Stimulated activated CD8-positive, alpha-beta memory T cell treated with anti-CD3 and anti-CD28 coated beads, Interleukin-12 subunit alpha, Interleukin-12 subunit beta, amount 100 ng/mL, for 4 hours (primary cell): Measurements from ENCODE around the gene OR51B6.
"Not testable (repeated sequence)": the region's sequence is repeated elsewhere in the genome, so short reads cannot be mapped to it uniquely, and the experiment has no call there.

Experiments used
- DNase-seq: peaks from one replicate; pipeline ENCODE4 v3.0.0-alpha.2; 2020; ENCODE audit warnings: low read depth

OR51B6 gene, protein sequence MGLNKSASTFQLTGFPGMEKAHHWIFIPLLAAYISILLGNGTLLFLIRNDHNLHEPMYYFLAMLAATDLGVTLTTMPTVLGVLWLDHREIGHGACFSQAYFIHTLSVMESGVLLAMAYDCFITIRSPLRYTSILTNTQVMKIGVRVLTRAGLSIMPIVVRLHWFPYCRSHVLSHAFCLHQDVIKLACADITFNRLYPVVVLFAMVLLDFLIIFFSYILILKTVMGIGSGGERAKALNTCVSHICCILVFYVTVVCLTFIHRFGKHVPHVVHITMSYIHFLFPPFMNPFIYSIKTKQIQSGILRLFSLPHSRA

DNA sequence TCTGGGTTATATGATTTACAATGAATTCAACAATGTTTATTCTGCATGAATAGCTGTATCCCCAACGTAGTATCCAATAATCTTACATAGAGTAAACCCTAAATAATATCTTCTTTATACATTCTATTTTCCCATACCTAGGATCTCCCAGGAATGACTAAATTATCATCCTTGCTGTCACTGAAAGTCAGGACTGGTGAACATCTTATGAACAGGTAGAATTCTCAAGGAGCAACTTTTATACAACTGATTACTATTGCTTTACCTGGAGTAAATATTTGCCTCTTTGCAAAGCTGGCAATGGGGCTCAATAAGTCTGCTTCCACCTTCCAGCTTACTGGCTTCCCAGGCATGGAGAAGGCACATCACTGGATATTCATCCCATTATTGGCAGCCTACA is at the start of gene OR51B6:
Gene OR51B6, plus strand, starts transcription at position 301 of the 400 bp plus-strand sequence. Its CDS starts 0 bp downstream, at position 301.
- no peak for DNase-seq

DNA sequence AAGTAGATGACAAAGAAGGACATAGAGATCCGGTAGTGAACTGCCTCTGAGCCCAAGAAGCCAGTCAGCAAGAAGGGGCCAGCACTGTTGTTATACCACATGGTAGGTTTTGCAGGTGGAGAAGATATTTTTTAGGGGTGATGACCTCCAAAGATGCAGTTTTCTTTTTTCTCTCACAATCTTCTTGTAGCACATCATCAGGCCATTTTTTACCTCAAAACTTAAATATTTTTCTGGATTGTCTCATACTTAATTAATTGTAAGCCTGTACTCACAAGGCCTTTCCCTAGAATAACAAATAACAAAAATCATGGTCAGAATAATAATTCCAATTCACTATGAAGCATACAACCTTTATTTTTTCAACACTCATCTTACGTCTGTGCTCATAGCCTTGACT is 49.5 kb upstream of the OR51B6 start, which contains the start of gene OR51B4:
Gene OR51B4, minus strand, starts transcription at position 101 of the 400 bp plus-strand sequence. Its CDS starts 0 bp downstream, at position 101.
- no peak for DNase-seq

DNA sequence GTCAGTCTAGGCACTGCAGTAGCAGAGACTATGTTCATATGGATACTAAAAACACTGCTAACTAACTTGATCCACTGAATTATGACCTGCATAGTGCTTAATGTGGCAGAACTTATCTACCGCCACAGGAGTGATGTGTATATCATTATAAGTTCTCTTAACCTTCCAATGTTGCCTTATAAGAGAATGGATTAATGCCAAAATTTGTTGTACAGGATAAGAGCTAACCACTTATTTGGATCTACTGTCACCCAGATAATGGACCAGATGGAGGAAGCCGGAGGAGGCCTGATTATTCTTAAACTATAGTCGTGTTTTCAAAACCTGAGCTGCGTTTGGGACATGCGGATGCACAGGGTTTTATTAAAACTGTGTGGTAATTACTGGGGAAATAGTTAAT is 47.7 kb upstream of the OR51B6 start:
- DNase-seq: no peak

DNA sequence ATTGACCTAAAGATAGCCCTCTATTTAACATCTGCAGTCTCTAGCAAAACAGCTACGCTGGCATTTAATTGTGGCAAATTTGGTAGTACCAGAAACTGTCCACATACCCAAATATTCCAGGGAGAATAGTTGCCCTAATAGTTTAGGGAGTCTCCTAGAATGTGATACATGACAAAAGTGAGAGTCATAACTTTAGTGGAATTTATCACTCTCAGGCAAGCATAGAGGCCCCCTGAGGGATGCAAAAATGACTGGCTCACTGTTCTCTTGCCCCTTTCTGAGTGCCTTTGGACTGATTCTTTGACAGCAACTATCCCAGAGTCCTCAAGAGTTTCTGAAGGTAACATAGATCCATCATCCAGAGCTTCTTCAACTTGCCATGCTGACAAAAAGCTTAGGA is 47.3 kb upstream of the OR51B6 start:
- no peak for DNase-seq

DNA sequence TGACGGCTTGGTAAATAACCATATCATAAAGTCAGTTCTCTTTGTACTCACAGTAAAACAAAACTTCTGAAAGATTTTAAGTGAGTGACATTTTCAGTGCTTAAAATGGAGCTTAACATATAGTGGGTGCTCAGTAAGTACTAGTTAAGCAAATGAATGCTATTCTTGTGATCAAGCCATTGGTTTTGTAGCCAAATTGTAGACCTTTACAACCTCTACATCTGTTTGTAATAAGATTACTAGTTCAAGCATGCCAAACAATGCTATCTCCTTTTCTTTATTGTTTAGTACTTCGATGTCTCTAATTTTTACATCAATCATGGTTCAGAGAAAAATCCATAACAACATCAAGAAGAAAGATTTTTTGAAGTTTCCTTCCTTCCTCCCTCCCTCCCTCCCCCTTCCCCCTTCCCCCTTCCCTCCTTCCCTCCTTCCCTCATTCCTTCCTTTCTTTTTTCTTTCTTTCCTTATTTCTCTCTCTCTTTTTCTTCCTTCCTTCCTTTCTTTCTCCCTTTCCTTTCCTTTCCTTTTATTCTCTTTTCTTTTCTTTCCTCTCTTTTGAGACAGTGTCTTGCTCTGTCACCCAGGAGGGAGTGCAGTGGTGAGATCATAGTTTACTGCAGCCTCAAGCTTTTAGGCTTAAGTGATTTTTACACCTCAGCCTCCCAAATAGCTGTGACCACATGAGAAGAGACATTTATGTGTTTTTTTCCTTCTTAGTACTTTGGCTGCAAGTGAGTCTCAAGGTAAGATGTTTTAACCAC is 43.9 kb upstream of the OR51B6 start:
- DNase-seq: no peak

DNA sequence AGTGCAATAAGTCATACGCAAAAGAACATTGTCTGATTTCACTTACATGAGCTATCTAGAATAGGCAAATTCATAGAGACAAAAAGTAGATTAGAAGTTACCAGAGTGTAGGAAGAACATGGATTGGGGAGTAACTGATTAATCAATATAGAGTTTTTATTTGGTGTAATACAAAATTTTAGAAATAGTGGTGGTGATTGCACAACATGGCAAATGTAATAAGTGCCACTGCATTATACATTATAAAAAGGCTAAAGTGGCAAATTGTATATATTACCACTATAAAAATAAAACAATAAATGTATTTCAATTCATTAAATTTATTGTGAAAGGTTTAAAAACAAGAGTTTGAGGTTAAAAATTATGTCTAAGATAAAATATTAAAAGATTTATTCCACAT is 40.9 kb upstream of the OR51B6 start:
- no peak for DNase-seq

DNA sequence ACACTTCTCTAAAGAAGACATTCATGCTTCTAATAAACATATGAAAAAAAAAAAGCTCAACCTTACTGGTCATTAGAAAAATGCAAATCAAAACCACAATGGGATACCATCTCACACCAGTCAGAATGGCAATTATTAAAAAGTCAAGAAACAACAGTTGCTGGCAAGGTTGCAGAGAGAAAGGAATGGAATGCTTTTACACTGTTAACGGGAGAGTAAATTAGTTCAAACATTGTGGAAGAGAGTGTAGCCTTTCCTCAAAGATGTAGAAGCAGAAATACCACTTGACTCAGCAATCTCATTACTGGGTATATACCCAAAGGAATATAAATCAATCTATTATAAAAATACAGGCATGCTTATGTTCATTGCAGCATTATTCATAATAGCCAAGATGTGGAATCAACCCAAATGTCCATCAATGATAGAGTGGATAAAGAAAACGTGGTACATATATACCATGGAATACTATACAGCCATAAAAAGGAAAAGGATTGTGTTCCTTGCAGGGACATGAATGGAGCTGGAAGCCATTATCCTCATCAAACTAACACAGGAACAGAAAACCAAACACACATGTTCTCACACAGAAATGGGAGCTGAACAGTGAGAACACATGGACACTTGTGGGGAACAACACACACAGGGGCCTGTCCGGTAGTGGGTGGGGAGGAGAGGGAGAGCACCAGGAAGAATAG is 37.8 kb upstream of the OR51B6 start:
- not testable (repeated sequence) for DNase-seq

DNA sequence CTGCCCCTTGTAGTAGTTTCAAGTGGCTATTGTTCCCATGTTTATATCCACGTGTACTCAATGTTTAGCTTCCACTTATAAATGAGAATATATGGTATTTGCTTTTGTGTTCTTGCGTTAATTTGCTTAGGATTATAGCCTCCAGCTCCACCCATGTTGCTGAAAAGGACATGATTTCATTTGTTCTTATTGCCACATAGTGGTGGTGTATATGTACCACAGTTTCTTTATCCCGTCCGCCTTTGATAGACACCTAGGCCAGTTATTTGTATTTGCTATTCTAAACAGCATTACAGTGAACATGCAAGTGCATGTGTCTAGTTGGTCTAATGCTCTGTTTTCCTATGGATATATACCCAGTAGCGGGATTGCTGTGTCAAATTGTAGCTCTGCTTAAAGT is 34.0 kb upstream of the OR51B6 start:
- DNase-seq: no peak

DNA sequence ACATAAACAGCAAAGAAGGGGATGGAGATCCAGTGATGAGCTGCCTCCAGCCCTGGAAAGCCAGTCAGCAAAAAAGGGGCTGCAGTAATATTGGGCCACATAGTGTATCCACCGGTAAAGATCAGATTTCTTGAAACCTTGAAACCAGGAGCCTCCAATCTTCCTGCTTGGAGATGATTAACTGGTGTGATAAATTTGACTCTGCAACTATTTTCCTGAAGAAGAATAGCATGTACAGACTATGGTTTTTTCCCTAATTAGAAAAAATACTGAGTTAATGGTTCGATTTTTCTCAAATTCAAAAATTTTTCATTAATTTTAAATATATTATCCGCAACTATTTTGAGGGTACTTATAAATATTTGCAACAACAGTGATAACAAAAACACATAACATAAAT is 27.1 kb upstream of the OR51B6 start, which contains the start of gene OR51B2:
Gene OR51B2, minus strand, starts transcription at position 101 of the 400 bp plus-strand sequence. Its CDS starts 0 bp downstream, at position 101.
- DNase-seq: no peak

DNA sequence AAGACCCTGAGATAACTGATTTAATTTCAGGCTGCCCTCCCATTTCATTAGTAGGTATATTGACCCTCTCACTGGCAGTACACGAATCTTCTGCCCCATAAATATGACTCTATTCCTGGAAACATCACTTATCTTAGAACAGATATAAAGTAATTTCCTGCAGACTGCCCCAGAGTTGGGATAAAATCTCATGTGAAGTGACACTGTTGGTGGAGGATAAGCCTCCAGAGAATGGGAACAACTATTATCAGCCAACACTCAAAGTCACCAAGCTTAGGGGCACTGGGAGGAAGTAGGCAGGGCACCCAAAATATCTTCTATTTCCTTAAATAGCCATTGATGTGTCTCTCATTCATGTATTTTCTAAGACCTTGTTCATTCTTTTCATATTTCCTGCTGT is 16.1 kb upstream of the OR51B6 start:
- DNase-seq: no peak

DNA sequence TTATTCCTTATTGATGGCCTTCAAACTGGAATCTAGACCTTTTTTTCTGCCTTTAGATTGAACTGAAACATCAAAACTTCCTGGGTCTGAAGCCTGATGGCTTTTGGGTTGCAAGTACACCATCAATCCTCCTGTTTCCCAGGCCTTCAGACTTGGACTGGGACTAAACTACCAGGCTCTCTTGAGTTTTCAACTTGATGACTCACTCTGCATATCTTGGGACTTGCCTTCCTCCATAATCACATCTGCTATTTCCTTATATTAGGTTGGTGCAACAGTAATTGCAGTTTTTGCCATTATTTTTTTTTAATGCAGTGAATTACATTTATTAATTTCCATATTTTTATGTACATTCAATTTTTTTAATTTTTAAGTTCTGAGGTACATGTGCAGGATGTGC is 15.0 kb upstream of the OR51B6 start:
- no peak for DNase-seq

DNA sequence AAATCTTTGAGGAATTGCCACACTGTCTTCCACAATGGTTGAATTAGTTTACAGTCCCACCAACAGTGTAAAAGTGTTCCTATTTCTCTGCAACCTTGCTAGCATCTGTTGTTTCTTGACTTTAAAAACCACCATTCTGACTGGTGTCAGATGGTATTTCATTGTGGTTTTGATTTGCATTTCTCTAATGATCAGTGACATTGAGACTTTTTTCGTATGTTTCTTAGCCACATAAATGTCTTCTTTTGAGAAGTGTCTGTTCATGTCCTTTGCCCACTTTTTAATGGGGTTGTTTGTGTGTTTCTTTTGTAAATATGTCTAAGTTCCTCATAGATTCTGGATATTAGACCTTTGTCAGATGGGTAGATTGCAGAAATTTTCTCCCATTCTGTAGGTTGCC is 14.1 kb upstream of the OR51B6 start:
- DNase-seq: not testable (repeated sequence)

DNA sequence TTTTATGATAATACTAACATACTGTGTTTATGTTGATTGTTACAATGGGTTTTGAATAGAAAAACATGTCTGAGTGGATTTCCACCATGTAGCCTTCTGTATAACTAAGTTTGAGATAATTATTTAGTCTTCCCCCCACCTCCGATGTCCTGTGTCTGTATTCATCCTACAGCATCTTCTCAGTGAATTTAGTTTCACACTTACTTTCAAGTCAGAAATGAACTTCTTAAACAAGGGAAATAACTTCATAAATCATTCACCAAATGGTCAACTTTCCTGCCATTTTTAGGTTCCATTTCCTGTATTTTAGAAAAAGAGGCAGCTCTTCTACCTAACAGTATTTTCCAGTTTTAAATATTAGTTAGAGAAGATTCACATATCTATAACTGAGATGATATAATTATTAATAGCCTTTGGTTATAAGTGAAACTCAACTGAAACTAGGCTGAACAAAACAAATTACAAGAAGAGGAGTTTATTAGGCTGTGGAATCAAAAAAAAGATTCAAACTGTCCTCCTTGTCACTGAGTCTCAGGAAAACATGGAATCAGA is 11.5 kb upstream of the OR51B6 start:
- no peak for DNase-seq

DNA sequence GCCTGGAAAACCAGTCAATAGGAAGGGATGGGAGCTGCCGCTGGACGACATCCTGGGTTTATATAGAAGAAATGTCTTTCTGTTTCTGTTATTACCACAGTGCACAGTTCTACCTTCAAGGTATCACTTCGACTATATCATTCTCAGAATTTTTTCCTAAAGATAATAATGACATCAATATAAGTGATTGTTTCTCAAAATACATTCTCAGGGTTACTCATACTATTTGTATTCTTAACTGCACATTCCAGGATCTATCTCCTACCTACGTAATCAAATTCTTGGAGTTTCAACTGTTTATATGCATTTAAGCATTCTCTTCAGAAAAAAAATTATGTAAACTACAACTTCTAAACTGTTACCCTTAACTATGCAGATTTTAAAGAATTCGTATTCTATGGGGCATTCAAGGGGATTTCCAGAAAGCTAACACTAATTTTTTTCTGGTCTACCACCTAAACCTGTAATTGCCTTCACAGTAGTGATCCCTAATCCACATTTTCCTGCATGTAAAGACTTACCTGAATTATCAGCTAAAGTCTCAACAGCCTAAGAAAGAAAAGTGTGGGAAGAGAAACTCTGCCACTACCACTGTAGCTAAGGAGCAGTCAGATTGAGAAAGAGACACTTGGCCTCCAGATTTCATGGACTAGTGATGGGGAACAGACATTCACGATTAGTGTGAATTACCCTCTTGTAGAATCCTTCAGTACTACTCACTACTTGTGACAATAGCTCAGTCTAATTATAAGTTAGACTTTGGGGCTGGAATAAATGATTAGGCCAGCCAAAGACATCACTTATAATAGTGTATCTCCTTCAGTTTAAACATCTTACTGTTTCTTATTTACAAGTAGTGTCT is 7.6 kb upstream of the OR51B6 start, which contains the start of gene OR51B5:
Gene OR51B5, minus strand, starts transcription at position 51 of the 862 bp plus-strand sequence. Its CDS starts 0 bp downstream, at position 51.
- no peak for DNase-seq

DNA sequence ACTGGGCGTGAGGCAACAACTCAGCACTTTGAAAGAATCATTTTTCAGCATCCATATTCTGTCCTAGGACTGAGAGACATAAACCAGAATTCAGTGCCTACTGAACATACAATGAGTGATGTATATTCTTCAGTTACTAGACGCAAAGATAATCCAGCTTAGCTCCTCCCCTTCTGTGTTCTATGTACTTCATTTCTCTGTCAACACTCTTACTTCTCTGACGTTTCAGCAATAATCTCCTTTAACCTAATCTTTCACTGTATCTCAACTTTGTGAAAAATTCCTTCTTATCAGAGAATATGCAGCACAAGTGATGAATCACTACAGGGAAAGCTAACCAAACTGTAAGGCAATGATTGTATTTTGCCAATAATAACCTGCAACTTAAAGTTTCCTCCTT is 5.5 kb upstream of the OR51B6 start:
- DNase-seq: no peak

DNA sequence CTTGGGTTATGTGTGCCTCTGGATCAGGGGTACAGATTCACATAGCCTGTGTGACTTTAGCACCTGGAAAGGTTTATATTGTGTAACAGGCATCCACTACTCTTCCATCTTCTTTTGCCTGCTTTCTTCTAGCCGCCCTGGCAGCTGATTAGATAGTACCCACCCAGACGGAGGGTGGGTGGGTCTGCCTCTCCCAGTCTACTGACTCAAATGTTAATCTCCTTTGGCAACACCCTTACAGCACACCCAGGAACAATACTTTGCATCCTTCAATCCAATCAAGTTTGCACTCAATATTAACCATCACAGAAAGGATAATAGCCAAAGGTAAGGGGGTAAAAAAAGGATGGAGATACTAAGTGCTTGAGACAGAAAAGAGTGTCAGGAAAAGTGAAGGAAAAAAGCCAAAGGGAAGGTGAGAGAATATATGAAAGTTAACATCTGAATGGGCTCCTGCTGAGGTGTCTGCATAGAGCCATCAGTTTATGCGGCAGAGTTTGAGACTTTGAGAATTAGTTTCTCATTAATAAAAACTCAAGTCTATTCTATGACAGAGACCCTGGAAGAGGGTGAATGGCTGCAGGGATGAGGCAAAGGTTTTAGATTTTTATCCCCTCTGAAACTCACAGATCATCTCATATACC is 2.6 kb upstream of the OR51B6 start:
- DNase-seq: no peak

DNA sequence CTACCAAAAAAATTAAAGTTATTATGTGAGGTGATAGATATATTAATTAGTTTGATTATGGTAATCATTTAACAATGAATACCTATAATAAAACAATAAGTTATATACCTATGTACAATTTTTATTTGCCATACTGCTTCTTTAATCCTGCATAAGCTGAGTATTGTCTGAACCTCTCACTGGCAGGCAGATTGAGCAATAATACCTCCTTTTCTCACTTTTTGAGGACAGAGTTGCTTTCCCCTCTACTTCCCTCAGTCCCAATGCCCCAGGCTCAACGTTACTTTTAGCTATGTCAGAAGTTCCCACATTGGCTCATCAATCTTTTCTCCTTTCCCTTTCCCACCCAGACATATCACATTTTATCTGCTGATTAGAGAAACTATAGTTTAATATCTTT is 1.8 kb upstream of the OR51B6 start:
- DNase-seq: no peak

DNA sequence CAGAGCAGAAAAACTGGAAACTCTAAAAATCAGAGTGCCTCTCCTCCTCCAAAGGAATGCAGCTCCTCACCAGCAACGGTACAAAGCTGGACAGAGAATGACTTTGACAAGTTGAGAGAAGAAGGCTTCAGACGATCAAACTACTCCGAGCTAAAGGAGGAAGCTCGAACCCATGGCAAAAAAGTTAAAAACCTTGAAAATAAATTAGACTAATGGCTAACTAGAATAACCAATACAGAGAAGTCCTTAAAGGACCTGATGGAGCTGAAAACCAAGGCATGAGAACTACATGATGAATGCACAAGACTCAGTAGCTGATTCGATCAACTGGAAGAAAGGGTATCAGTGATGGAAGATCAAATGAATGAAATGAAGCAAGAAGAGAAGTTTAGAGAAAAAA is 4.7 kb downstream of the OR51B6 start:
- not testable (repeated sequence) for DNase-seq

DNA sequence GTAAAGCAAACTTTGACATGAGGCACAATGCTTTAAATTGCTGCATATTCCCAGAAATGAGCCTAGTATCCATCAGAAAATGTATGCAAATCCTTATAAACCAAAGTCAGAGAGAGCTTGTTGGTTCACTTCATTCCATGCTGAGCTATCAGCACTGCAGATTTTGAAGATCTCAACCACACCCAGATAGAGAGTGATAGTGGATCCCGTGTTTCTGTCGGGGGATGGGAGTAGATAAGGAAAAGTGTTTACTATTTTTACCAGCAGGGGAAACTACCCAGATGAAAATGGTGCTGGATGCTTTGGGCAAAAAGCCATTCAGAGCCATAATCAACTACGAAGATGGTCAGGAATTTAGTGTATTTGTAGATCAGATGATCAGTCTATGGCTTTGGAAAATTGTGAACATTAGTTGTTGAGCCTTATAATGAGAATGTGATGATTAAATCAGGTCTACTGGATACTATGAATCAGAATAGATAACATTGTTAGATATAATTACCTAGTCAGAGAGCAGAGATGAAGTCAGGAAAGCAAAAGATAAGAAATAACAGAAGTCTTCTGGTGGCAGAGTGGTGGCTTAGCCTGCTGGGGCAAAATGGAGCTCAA is 10.8 kb downstream of the OR51B6 start:
- no peak for DNase-seq

DNA sequence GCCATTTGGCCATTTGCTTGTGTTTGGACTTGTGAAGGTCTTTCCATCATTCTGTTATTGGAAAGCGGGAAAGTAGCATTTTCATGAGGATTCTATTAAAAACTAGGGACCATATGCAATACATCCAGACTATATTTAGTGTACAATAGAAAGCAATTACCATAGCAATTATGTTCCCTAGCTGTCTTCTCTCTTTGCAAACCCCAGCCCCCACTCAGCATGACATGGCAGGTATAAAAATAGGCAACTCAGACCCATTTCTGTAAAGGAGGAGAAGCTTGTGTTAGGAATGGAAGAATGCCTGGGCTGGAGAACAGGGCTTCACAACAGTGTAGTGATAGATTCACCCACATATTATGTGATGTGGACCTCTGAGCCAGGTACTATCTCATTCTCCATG is 12.4 kb downstream of the OR51B6 start:
- no peak for DNase-seq
